GM18951 (cell line): ENCODE measurements around the gene PRAMEF2.
"Not testable (repeated sequence)": the region's sequence is repeated elsewhere in the genome, so short reads cannot be mapped to it uniquely, and the experiment has no call there.

Experiments
- POLR2A ChIP-seq: IDR thresholded peaks from 4 replicates; pipeline ENCODE4 v1.6.1; 2011; ENCODE audit warnings: mild to moderate bottlenecking; ENCODE audit not compliant: insufficient read length, insufficient read depth; ENCODE audit errors: extremely low read depth
- in situ Hi-C: fragments of 300-500 bp; cut with MboI; formaldehyde crosslinking; loops from one replicate; pipeline ENCODE4 v1.12.0; 2022; ENCODE audit warnings: low sequenced_read_pairs, mixed read lengths, inconsistent platforms; ENCODE audit not compliant: unreplicated experiment

Gene PRAMEF2

DNA sequence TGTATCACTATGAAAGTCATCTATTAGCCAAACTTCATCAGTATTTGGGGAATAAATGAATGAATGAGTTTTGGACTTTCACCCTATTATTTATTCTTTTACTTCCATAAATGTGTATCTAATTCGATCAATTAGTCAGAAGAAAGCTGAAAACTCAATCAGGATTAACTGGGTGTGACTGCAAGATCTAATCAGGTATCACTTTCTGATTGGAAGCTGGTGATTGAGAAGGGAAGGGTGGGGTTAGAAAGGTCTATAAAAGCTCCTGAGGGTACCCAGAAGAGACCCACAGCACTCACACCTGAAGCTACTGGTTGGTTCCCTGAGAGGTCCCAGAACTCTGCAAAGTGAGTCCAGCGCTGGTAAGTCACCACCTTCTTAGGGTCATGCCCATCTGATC, at the start of gene PRAMEF2:
PRAMEF2 (plus strand) TSS at position 301 of the 400 bp plus-strand sequence. CDS start 1,924 bp downstream, outside the sequence.
- in situ Hi-C loops: not testable (repeated sequence)

GRCh38 chr1:12809933-12810332, 47.0 kb upstream of the PRAMEF2 start:
- in situ Hi-C loops: no loop called here
- no peak for TF ChIP-seq POLR2A

DNA sequence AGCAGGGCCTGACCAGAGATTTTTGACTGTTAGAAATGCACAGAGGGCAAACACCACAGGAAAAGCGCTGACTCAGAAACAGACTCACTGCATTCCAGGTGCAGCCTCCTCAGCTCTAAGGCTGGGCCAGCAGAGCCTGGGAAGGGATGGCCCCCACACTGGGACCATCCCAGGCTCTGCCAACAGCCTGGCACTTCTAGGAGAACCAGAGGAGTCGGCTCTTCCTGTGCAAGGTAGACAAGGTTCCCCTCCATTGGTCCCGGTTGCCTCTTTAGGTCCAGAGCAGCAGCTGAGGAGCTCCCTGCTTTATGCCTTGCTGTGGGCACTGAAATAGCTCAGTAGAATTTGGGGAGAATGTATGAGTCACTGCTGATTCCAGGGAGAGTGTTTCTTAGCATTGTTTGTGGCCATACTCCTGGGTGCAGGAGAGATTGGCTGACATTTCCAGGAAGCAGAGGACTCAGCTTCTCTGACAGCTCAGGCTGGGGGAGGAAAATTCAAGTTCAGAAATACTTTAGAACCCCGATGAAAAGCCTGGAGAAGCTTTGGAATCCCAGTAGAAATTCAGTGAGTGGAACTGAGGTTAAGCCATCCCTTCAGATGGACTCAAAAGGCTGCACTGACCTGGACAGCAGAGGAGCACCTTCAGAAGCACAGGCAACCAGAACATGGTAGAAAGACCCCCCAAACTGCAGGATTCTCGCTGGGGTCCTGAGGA, 46.0 kb upstream of the PRAMEF2 start:
- TF ChIP-seq POLR2A: no peak
- in situ Hi-C loops: no loop called here

- in situ Hi-C loops: no loop called here
- TF ChIP-seq POLR2A: no peak
Observed at GRCh38 chr1:12811409-12811784, 45.5 kb upstream of the PRAMEF2 start.

DNA sequence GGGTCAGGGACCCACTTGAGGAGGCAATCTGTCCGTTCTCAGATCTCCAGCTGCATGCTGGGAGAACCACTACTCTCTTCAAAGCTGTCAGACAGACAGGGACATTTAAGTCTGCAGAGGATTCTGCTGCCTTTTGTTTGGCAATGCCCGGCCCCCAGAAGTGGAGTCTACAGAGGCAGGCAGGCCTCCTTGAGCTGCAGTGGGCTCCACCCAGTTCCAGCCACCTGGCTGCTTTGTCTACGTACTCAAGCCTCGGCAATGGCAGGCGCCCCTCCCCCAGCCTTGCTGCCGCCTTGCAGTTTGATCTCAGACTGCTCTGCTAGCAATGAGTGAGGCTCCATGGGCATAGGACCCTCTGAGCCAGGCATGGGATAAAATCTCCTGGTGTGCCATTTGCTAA, 37.8 kb upstream of the PRAMEF2 start:
- in situ Hi-C loops: not testable (repeated sequence)

DNA sequence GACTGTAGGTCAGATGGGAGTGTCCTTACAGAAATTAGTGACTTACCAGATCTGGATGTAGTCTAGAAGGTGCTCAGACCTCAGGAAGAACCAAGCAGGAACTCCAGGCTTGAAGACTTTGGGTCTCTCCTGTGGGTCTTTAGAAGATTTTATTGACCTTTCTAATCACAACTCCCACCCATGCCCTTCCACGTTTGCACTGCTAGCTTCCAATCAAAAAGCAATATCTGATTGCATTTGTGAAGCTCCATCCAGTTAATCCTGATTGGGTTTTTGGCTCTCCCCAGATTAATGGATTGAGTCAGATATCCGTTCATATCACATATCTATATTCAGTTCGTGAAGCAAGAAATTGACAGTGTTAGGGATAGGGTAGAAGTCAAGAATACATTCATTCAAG, 25.6 kb upstream of the PRAMEF2 start, which contains the start of gene PRAMEF11:
PRAMEF11 (minus strand) TSS at position 101 of the 400 bp plus-strand sequence. CDS start 2,621 bp downstream, outside the sequence.
- in situ Hi-C loops: not testable (repeated sequence)

DNA sequence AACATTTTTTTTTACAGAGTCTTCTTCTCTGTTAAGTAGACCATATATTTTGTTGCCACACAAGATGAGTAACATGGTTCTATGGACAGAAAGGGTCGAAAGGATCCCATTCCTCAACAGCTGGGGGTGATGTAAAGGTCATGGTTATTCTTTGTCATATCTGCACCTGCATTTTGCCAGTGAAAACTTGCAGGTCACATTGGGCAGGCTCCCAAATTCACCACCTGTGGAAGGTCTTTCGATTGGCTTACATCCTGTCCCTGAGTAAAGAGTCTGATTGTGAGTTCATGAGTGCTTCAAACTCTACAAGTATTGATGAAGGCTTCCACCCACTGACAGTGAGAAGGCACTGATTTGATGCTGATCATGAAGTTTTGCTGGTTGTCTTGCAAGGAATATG, 23.6 kb upstream of the PRAMEF2 start:
- in situ Hi-C loops: not testable (repeated sequence)

- in situ Hi-C loops: not testable (repeated sequence)
Observed at GRCh38 chr1:12848620-12849019, 8.3 kb upstream of the PRAMEF2 start, which contains the start of gene HNRNPCL1. TSS of gene HNRNPCL1 (minus strand) at chr1:12848720. CDS start at chr1:12848289, 431 bp downstream.

DNA sequence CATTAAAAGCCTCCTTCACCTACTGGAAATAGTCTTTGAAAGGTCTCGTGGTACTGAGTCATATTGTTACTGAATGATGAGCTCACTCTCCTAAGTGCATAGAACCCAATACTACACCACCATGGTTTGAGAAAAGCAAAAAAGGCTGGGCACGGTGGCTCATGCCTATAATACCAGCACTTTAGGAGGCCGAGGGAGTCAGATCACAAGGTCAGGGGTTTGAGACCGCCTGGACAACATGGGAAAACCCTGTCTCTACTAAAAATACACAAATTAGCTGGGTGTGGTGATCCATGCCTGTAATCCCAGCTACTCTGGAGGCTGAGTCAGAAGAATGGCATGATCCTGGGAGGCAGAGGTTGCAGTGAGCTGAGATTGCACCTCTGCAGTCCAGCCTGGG, 5.1 kb upstream of the PRAMEF2 start:
- no peak for TF ChIP-seq POLR2A
- in situ Hi-C loops: no loop called here

DNA sequence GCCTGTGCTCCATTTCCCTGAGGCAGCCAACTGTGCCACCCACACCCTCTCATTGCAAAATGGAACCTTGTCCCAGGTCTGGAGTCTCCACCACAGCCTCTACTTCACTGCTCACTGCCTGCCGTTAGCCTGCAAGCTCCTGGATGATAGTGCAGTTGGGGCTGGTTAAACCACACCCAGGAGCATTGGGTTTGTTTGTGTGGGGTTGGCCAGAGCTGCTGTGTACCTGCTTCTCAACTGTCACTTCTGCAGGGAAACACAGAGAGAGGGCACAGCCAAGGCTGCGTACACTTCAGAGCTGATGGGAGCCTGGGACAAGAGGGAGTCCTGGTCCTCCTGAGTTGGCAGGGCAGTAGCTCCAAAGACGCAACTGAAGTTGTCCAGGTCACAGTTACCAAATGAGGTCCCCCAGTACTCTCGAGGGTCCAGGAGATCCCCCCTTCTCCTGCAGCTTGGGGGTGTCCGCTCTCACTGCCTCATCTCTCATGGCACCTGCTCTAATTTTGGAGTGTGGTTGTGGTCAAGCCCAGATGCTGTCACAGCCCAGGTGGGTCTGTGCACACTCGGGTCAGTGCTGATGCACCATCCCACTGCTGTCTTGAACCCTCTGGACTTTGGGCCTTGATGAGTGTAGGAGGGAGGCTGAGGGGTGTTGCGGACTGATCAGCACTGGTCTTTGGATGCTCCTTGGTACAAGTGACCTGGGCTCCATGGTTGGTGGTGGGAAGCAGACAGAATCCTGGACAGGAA, 6.4 kb downstream of the PRAMEF2 start:
- in situ Hi-C loops: not testable (repeated sequence)

DNA sequence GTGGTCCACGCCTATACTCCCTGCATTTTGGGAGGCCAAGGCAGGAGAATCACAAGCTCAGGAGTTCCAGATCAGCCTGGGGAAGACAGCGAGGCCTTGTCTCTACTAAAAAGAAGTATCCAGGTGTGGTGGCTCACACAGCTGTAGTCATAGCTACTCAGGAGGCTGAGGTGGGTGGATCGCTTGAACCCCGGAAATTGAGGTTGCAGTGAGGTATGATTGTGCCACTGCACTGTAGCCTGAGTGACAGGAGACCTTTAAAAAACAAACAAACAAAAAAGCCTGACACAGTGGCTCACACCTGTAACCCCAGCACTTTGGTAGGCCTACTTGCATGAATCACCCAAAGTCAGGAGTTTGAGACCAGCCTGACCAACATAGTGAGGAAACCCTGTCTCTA, 21.6 kb downstream of the PRAMEF2 start:
- in situ Hi-C loops: not testable (repeated sequence)

DNA sequence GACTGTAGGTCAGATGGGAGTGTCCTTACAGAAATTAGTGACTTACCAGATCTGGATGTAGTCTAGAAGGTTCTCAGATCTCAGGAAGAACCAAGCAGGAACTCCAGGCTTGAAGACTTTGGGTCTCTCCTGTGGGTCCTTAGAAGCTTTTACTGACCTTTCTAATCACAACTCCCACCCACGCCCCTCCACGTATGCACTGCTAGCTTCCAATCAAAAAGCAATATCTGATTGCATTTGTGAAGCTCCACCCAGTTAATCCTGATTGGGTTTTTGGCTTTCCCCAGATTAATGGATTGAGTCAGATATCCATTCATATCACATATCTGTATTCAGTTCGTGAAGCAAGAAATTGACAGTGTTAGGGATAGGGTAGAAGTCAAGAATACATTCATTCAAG, 29.2 kb downstream of the PRAMEF2 start, which contains the start of gene PRAMEF4:
PRAMEF4 (minus strand) TSS at position 101 of the 400 bp plus-strand sequence. CDS start 2,807 bp downstream, outside the sequence.
- in situ Hi-C loops: not testable (repeated sequence)

GRCh38 chr1:12898170-12898569, 41.3 kb downstream of the PRAMEF2 start, which contains the start of gene PRAMEF10:
TSS of gene PRAMEF10 (minus strand) at chr1:12898270. CDS start at chr1:12895847, 2,423 bp downstream.
- in situ Hi-C loops: not testable (repeated sequence)

GRCh38 chr1:12899186-12899585, 42.3 kb downstream of the PRAMEF2 start:
- in situ Hi-C loops: not testable (repeated sequence)

- in situ Hi-C loops: not testable (repeated sequence)
Observed at GRCh38 chr1:12903793-12904572, 47.1 kb downstream of the PRAMEF2 start.
